Nephron progenitor cell (in vitro differentiated cells): Measurements from ENCODE around the gene SPDEF.

ENCODE experiments used
- DNase-seq: peaks from one replicate; pipeline ENCODE4 v3.0.0; 2021
- H3K27ac Mint-ChIP-seq: 2 replicates; pipeline ENCODE4 v1.8.0; 2021; ENCODE audit warnings: mild to moderate bottlenecking, moderate library complexity, mixed read lengths
- H3K27me3 Mint-ChIP-seq: 2 replicates; pipeline ENCODE4 v1.8.0; 2021; ENCODE audit warnings: mild to moderate bottlenecking, low read depth, mixed read lengths; ENCODE audit not compliant: poor library complexity
- H3K36me3 Mint-ChIP-seq: 2 replicates; pipeline ENCODE4 v1.8.0; 2021; ENCODE audit warnings: low read depth, mixed read lengths
- H3K4me1 Mint-ChIP-seq: 2 replicates; pipeline ENCODE4 v1.8.0; 2021; ENCODE audit warnings: mixed read lengths
- H3K4me3 Mint-ChIP-seq: 2 replicates; pipeline ENCODE4 v1.8.0; 2021; ENCODE audit warnings: mild to moderate bottlenecking, moderate library complexity, mixed read lengths
- H3K9me3 Mint-ChIP-seq: 2 replicates; pipeline ENCODE4 v1.8.0; 2021; ENCODE audit warnings: mild to moderate bottlenecking, moderate library complexity, mixed read lengths
- TF ChIP-seq, protein P1 (sequence below): fragments of 200-600 bp; sonication (generic); IDR thresholded peaks from 2 replicates; pipeline ENCODE4 v1.5.0; 2021; ENCODE audit warnings: antibody characterized with exemption

The SPDEF gene

GRCh38 chr6:34551720-34552119, 4.4 kb downstream of the SPDEF start:
- Mint-ChIP-seq H3K4me3 (no peak overlapping the region), H3K27me3 (peaks cover 19% of the 10 kb centered on the region), H3K36me3 (no peaks in the 10 kb centered on the region), H3K4me1 (peaks cover 51% of the 10 kb centered on the region), H3K9me3 (no peaks in the 10 kb centered on the region), H3K27ac (no peak overlapping the region)
- no peak for DNase-seq
- TF ChIP-seq, protein P1, sequence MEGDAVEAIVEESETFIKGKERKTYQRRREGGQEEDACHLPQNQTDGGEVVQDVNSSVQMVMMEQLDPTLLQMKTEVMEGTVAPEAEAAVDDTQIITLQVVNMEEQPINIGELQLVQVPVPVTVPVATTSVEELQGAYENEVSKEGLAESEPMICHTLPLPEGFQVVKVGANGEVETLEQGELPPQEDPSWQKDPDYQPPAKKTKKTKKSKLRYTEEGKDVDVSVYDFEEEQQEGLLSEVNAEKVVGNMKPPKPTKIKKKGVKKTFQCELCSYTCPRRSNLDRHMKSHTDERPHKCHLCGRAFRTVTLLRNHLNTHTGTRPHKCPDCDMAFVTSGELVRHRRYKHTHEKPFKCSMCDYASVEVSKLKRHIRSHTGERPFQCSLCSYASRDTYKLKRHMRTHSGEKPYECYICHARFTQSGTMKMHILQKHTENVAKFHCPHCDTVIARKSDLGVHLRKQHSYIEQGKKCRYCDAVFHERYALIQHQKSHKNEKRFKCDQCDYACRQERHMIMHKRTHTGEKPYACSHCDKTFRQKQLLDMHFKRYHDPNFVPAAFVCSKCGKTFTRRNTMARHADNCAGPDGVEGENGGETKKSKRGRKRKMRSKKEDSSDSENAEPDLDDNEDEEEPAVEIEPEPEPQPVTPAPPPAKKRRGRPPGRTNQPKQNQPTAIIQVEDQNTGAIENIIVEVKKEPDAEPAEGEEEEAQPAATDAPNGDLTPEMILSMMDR: no peak

DNA sequence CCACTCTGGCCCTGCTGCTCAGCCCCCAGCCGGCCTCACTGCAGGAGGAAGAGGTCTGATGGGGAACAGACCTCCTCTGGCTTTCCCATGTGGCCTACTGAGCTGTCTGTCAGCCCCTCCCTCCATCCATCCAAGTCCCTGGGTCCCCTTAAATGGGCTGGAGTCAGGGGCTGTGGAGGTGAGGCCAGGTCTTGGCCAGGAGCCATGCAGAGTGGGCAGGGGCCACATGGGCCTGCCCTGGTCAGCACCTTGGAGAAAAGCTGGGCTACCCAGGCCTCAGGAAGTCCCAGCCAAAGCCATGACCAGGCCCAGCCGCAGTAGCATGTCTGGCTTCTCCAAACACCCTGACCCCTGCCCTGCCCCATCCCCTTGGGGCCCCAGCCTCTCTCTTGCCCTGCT, 6.3 kb downstream of the SPDEF start:
- Mint-ChIP-seq H3K9me3 (no peaks in the 10 kb centered on the region), H3K27me3 (peaks cover 19% of the 10 kb centered on the region), H3K4me1 (peaks cover 58% of the 10 kb centered on the region)

GRCh38 chr6:34549026-34549803, 6.9 kb downstream of the SPDEF start:
- peaks cover 58% of the 10 kb centered on the region for H3K4me1 Mint-ChIP-seq
- no peaks in the 10 kb centered on the region for H3K36me3 Mint-ChIP-seq
- TF ChIP-seq, protein P1: no peak
- no peaks in the 10 kb centered on the region for H3K9me3 Mint-ChIP-seq
- no peak overlapping the region for H3K27ac Mint-ChIP-seq
- peaks cover 22% of the 10 kb centered on the region for H3K27me3 Mint-ChIP-seq
- no peak for DNase-seq
- no peak overlapping the region for H3K4me3 Mint-ChIP-seq

More for the DNA sequence above, 6.3 kb downstream of the SPDEF start:
- no peak for DNase-seq
- H3K36me3 Mint-ChIP-seq: no peaks in the 10 kb centered on the region
- H3K27ac Mint-ChIP-seq: no peak overlapping the region
- TF ChIP-seq, protein P1: no peak
- no peak overlapping the region for H3K4me3 Mint-ChIP-seq

DNA sequence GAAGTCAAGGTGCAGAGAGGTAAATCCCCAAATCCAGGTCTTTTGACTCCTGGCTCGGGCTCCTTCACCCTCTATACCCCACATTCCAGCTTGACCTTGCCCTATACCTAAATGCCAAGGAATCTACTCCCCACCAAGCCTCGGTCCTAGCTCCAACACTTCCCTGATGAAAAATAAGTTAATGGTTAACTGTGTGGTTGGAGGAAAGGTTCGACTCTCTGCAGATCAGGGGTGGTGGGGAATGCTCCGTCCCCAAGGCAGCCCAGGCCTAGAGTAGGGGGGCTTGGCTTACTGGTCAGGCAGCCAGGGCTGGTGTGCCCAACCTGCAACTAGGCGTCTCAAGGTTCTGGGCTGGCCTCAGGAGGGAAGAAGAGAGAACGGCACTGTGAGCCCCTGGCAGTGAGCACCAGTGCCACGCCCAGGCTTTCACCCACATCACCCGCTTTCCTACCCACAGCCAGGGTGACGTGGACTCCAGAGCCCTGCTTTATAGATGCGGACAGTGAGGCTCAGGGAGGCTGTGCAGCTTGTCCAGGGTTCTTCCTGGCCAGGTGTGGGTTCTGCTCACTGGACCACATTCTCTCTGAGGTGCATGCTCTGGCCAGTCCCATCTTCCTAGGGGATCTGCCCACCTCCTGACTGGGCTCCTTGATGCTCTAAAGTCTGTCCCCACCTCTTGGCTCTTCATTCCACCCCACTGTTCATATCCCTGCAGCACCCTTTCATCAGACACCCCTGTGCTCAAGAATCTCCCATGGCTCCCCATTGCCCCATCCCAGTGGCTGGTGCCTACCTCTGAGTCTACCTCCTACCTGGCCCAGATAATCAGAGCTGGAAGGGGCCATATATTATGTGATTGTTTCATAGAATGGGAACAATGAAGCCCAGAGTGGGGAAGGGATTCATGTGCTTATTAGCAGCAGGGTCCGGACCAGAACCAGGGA, 8.2 kb downstream of the SPDEF start:
- no peaks in the 10 kb centered on the region for H3K36me3 Mint-ChIP-seq
- H3K27ac Mint-ChIP-seq: no peak overlapping the region
- no peak for DNase-seq
- peaks cover 55% of the 10 kb centered on the region for H3K4me1 Mint-ChIP-seq
- H3K4me3 Mint-ChIP-seq: no peak overlapping the region
- TF ChIP-seq, protein P1: no peak
- H3K27me3 Mint-ChIP-seq: peaks cover 19% of the 10 kb centered on the region
- H3K9me3 Mint-ChIP-seq: no peaks in the 10 kb centered on the region

DNA sequence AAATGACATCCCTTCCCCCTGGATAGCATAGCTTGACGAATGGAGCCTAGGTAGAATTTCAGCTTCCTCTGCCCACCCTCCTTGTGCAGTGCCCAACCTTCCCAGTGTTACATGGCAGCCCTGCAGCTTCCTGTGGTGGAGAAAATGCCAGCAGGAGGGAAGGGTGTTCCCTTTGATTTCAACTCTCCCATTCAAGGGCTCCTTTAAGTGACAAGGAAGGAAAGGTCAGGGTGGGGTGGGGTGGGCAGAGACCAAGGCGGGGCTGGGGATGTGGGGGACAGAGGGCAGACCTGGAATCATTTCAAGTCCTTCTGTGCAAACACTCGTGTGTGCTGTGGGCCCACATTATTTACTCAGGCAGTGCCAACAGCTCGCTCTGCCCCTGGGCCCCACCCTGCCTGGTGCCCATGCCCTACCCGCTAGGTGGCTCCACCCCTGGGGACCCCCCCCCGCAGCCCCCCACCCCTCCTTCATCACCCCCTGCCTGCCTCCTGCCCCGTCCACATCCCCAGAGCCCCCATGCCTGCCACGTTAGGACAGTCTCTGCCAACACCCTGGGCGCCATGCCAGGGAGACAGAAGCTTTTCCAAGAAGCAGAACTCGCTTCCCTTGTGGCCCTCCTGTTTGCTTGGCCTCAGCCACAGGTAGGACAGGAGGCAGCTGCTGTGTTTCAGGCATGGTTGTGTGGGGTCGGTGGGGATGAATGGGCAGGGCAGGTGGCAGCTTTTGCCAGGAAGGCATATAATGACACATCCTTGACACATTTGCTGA, 9.4 kb downstream of the SPDEF start:
- TF ChIP-seq, protein P1: no peak
- Mint-ChIP-seq H3K4me3 (no peak overlapping the region), H3K27ac (no peak overlapping the region), H3K4me1 (peaks cover 45% of the 10 kb centered on the region), H3K9me3 (no peaks in the 10 kb centered on the region), H3K36me3 (no peaks in the 10 kb centered on the region), H3K27me3 (peaks cover 16% of the 10 kb centered on the region)
- no peak for DNase-seq
